ENCODE data around the gene PC. TPM values are rescaled to one million over a fixed set of nuclear protein-coding genes. Genes with fewer than 3 reads are reported as not detected.

Gene PC
- total and polyA plus RNA-seq, 2 experiments from 2014 or later, result 18.3 to 21.7 TPM

DNA sequence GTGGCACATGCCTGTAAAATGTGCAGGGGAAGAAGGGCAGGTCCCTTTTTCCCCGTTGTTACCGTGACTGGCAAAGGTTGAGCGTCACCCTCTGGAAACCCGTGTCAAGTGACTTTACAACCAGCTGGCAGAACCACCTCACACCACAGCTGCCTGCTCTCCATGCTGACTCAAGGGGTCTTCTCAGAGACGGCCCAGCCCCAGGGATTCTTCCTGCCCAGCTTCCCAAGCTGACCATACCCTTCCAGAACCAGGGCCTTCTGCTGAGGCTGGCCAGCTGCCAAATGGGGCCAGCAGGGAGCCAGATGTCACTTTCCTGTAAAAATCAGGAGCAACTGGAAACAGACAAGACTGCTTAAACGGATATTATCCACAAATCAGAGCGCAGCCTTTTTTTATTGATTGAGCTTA, 6.3 kb downstream of the PC start (continued):
- TF ChIP-seq, protein P1, sequence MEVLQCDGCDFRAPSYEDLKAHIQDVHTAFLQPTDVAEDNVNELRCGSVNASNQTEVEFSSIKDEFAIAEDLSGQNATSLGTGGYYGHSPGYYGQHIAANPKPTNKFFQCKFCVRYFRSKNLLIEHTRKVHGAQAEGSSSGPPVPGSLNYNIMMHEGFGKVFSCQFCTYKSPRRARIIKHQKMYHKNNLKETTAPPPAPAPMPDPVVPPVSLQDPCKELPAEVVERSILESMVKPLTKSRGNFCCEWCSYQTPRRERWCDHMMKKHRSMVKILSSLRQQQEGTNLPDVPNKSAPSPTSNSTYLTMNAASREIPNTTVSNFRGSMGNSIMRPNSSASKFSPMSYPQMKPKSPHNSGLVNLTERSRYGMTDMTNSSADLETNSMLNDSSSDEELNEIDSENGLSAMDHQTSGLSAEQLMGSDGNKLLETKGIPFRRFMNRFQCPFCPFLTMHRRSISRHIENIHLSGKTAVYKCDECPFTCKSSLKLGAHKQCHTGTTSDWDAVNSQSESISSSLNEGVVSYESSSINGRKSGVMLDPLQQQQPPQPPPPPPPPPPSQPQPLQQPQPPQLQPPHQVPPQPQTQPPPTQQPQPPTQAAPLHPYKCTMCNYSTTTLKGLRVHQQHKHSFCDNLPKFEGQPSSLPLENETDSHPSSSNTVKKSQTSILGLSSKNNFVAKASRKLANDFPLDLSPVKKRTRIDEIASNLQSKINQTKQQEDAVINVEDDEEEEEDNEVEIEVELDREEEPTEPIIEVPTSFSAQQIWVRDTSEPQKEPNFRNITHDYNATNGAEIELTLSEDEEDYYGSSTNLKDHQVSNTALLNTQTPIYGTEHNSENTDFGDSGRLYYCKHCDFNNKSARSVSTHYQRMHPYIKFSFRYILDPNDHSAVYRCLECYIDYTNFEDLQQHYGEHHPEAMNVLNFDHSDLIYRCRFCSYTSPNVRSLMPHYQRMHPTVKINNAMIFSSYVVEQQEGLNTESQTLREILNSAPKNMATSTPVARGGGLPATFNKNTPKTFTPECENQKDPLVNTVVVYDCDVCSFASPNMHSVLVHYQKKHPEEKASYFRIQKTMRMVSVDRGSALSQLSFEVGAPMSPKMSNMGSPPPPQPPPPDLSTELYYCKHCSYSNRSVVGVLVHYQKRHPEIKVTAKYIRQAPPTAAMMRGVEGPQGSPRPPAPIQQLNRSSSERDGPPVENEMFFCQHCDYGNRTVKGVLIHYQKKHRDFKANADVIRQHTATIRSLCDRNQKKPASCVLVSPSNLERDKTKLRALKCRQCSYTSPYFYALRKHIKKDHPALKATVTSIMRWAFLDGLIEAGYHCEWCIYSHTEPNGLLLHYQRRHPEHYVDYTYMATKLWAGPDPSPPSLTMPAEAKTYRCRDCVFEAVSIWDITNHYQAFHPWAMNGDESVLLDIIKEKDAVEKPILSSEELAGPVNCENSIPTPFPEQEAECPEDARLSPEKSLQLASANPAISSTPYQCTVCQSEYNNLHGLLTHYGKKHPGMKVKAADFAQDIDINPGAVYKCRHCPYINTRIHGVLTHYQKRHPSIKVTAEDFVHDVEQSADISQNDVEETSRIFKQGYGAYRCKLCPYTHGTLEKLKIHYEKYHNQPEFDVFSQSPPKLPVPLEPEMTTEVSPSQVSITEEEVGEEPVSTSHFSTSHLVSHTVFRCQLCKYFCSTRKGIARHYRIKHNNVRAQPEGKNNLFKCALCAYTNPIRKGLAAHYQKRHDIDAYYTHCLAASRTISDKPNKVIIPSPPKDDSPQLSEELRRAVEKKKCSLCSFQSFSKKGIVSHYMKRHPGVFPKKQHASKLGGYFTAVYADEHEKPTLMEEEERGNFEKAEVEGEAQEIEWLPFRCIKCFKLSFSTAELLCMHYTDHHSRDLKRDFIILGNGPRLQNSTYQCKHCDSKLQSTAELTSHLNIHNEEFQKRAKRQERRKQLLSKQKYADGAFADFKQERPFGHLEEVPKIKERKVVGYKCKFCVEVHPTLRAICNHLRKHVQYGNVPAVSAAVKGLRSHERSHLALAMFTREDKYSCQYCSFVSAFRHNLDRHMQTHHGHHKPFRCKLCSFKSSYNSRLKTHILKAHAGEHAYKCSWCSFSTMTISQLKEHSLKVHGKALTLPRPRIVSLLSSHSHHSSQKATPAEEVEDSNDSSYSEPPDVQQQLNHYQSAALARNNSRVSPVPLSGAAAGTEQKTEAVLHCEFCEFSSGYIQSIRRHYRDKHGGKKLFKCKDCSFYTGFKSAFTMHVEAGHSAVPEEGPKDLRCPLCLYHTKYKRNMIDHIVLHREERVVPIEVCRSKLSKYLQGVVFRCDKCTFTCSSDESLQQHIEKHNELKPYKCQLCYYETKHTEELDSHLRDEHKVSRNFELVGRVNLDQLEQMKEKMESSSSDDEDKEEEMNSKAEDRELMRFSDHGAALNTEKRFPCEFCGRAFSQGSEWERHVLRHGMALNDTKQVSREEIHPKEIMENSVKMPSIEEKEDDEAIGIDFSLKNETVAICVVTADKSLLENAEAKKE (CRISPR knock-in tag; IDR thresholded peaks at IDR 0.05), result no peak
- TF ChIP-seq, protein P2, sequence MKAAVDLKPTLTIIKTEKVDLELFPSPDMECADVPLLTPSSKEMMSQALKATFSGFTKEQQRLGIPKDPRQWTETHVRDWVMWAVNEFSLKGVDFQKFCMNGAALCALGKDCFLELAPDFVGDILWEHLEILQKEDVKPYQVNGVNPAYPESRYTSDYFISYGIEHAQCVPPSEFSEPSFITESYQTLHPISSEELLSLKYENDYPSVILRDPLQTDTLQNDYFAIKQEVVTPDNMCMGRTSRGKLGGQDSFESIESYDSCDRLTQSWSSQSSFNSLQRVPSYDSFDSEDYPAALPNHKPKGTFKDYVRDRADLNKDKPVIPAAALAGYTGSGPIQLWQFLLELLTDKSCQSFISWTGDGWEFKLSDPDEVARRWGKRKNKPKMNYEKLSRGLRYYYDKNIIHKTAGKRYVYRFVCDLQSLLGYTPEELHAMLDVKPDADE (IDR thresholded peaks at IDR 0.05), result no peak
- TF ChIP-seq, protein P3, sequence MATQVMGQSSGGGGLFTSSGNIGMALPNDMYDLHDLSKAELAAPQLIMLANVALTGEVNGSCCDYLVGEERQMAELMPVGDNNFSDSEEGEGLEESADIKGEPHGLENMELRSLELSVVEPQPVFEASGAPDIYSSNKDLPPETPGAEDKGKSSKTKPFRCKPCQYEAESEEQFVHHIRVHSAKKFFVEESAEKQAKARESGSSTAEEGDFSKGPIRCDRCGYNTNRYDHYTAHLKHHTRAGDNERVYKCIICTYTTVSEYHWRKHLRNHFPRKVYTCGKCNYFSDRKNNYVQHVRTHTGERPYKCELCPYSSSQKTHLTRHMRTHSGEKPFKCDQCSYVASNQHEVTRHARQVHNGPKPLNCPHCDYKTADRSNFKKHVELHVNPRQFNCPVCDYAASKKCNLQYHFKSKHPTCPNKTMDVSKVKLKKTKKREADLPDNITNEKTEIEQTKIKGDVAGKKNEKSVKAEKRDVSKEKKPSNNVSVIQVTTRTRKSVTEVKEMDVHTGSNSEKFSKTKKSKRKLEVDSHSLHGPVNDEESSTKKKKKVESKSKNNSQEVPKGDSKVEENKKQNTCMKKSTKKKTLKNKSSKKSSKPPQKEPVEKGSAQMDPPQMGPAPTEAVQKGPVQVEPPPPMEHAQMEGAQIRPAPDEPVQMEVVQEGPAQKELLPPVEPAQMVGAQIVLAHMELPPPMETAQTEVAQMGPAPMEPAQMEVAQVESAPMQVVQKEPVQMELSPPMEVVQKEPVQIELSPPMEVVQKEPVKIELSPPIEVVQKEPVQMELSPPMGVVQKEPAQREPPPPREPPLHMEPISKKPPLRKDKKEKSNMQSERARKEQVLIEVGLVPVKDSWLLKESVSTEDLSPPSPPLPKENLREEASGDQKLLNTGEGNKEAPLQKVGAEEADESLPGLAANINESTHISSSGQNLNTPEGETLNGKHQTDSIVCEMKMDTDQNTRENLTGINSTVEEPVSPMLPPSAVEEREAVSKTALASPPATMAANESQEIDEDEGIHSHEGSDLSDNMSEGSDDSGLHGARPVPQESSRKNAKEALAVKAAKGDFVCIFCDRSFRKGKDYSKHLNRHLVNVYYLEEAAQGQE (IDR thresholded peaks at IDR 0.05; ENCODE audit: unreplicated experiment), result no peak
- TF ChIP-seq ZNF331 (CRISPR knock-in tag; IDR thresholded peaks at IDR 0.05; ENCODE audit: low read depth) (no peak), NANOG (IDR thresholded peaks at IDR 0.05; ENCODE audit: borderline replicate concordance) (no peak), STAT1 (IDR thresholded peaks at IDR 0.05; ENCODE audit: unreplicated experiment) (no peak), POLR2AphosphoS5 (IDR thresholded peaks at IDR 0.05; ENCODE audit: low read depth) (no peak)
